Endodermal cell (in vitro differentiated cells): ENCODE measurements around the gene JARID2. TPM values are rescaled to one million over a fixed set of nuclear protein-coding genes. Genes with fewer than 3 reads are reported as not detected.

Source experiments
- DNase-seq: peaks from one replicate; pipeline ENCODE4 v3.0.0-alpha.2; 2017
- H3K27ac ChIP-seq: 2 replicates; pipeline ENCODE4 v1.5.1; 2013; ENCODE audit warnings: mild to moderate bottlenecking, low read depth, low read length, moderate library complexity
- H3K27me3 ChIP-seq: 2 replicates; pipeline ENCODE4 v1.6.1; 2013; ENCODE audit warnings: mild to moderate bottlenecking, low read length, moderate library complexity; ENCODE audit not compliant: insufficient read depth, control insufficient read depth, poor library complexity, severe bottlenecking
- H3K36me3 ChIP-seq: 2 replicates; pipeline ENCODE4 v1.7.0; 2013; ENCODE audit warnings: mild to moderate bottlenecking, low read length, moderate library complexity; ENCODE audit not compliant: control insufficient read depth, insufficient read depth
- H3K4me1 ChIP-seq: one replicate; pipeline ENCODE4 v1.7.0; 2013; ENCODE audit warnings: low read length; ENCODE audit not compliant: control insufficient read depth, insufficient read depth
- H3K4me3 ChIP-seq: 2 replicates; pipeline ENCODE4 v1.5.1; 2013; ENCODE audit warnings: mild to moderate bottlenecking, low read length, moderate library complexity
- H3K9ac ChIP-seq: 2 replicates; pipeline ENCODE4 v1.6.1; 2013; ENCODE audit warnings: mild to moderate bottlenecking, low read length, moderate library complexity; ENCODE audit not compliant: poor library complexity, severe bottlenecking; ENCODE audit errors: extremely low read depth
- H3K9me3 ChIP-seq: 2 replicates; pipeline ENCODE4 v1.6.1; 2013; ENCODE audit warnings: mild to moderate bottlenecking, low read length, moderate library complexity; ENCODE audit not compliant: control insufficient read depth
- H3K27ac Mint-ChIP-seq: 2 replicates; pipeline ENCODE4 v1.8.0; 2020; ENCODE audit warnings: mixed read lengths
- H3K27me3 Mint-ChIP-seq: 2 replicates; pipeline ENCODE4 v1.8.0; 2021; ENCODE audit warnings: mild to moderate bottlenecking, mixed read lengths; ENCODE audit not compliant: insufficient read depth
- H3K36me3 Mint-ChIP-seq: 2 replicates; pipeline ENCODE4 v1.8.0; 2020; ENCODE audit warnings: low read depth, mixed read lengths
- H3K4me1 Mint-ChIP-seq: 2 replicates; pipeline ENCODE4 v1.8.0; 2020; ENCODE audit warnings: mixed read lengths
- H3K4me3 Mint-ChIP-seq: 2 replicates; pipeline ENCODE4 v1.8.0; 2020; ENCODE audit warnings: mild to moderate bottlenecking, moderate library complexity, mixed read lengths
- H3K9me3 Mint-ChIP-seq: 2 replicates; pipeline ENCODE4 v1.8.0; 2020; ENCODE audit warnings: mild to moderate bottlenecking, mixed read lengths
- CTCF ChIP-seq: fragments of 200-600 bp; sonication (generic); conservative IDR thresholded peaks from 2 replicates; pipeline ENCODE4 v1.5.0; 2021; ENCODE audit warnings: antibody characterized with exemption, mild to moderate bottlenecking
- WGBS, 2 experiments: methylation state at CpG; one replicate each; pipeline versions ENCODE4 v1.1.5 to v1.1.7; 2013; ENCODE audit warnings: missing lambda C conversion rate in 2 of 2, mixed read lengths in 1 of 2; ENCODE audit not compliant: insufficient coverage in 1 of 2, insufficient read length in 1 of 2; 5-methylcytosine and 5-hydroxymethylcytosine counted together
- total RNA-seq, 2 donors: library from RNA; stranded (reverse); fragmentation: NEBNext Ultra II Directional in 1 of 2; extraction: Animal tissue kit (Norgen Biotek cat#: 25700) in 1 of 2; gene quantifications; 2 replicates in 1 of 2; 3 replicates in 1 of 2; pipeline ENCODE4 v1.2.1, GENCODE V29; 2021

Gene JARID2
- total RNA-seq, 2 donors from 2014 or later, result 42.5 to 77.0 TPM

GRCh38 chr6:15499591-15499990 is 253.7 kb downstream of the JARID2 start:
- H3K4me3 Mint-ChIP-seq, result no peak overlapping the region
- no peaks in the 10 kb centered on the region for H3K4me1 Mint-ChIP-seq
- Histone ChIP-seq H3K4me1 (no peaks in the 10 kb centered on the region), H3K27me3 (no peaks in the 10 kb centered on the region), H3K36me3 (peaks cover 82% of the 10 kb centered on the region), H3K9ac (no peak overlapping the region), H3K27ac (no peak overlapping the region), H3K9me3 (no peaks in the 10 kb centered on the region), H3K4me3 (no peak overlapping the region)
- H3K36me3 Mint-ChIP-seq, result peaks cover 90% of the 10 kb centered on the region
- WGBS, 2 experiments, result 91 to 95% methylated on average over 3 to 9 of the region's 9 CpGs
- H3K27me3 Mint-ChIP-seq, result no peaks in the 10 kb centered on the region
- no peak for TF ChIP-seq CTCF
- H3K9me3 Mint-ChIP-seq, result no peaks in the 10 kb centered on the region
- H3K27ac Mint-ChIP-seq, result no peak overlapping the region
- DNase-seq, result no peak

- Histone ChIP-seq H3K9me3 (no peaks in the 10 kb centered on the region), H3K27me3 (no peaks in the 10 kb centered on the region), H3K4me1 (no peaks in the 10 kb centered on the region), H3K27ac (no peak overlapping the region), H3K4me3 (no peak overlapping the region), H3K9ac (no peak overlapping the region), H3K36me3 (peaks cover 83% of the 10 kb centered on the region)
- Mint-ChIP-seq H3K4me3 (no peak overlapping the region), H3K9me3 (no peaks in the 10 kb centered on the region), H3K4me1 (no peaks in the 10 kb centered on the region), H3K36me3 (peaks cover 91% of the 10 kb centered on the region), H3K27ac (no peak overlapping the region), H3K27me3 (no peaks in the 10 kb centered on the region)
- no peak for TF ChIP-seq CTCF
- no peak for DNase-seq
- WGBS, 2 experiments, result 90 to 93% methylated on average over 10 to 16 of the region's 16 CpGs
Measured at GRCh38 chr6:15500078-15500740, 254.3 kb downstream of the JARID2 start.

DNA sequence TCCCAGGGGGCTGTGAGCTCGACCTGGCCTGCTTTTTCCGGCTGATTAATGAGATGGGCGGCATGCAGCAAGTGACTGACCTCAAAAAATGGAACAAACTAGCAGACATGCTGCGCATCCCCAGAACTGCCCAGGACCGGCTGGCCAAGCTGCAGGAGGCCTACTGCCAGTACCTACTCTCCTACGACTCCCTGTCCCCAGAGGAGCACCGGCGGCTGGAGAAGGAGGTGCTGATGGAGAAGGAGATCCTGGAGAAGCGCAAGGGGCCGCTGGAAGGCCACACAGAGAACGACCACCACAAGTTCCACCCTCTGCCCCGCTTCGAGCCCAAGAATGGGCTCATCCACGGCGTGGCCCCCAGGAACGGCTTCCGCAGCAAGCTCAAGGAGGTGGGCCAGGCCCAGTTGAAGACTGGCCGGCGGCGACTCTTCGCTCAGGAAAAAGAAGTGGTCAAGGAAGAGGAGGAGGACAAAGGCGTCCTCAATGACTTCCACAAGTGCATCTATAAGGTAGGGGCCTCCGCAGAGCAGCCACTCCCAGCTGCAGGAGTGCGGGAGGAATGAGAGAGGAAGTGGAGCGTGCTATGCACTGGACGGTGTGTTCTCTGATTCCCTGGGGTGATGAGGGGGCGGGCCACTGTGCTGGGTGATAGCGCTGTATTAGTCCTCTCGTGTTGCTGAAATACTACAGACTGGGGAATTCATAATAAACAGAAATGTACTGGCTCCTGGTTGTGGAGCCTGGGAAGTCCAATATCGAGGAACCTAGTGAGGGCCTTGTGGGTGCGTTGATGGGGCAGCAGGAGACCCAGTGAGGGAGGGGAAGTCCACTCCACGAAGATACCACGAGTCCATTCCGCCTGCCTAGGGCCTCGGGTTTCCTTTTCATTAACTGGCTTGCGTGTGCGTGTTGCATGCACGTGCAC is 255.3 kb downstream of the JARID2 start:
- peaks cover 81% of the 10 kb centered on the region for H3K36me3 ChIP-seq
- no peaks in the 10 kb centered on the region for H3K4me1 ChIP-seq
- H3K36me3 Mint-ChIP-seq, result peaks cover 89% of the 10 kb centered on the region
- no peaks in the 10 kb centered on the region for H3K9me3 Mint-ChIP-seq
- no peak overlapping the region for H3K27ac ChIP-seq
- 96 to 98% methylated on average over 30 to 38 of the region's 38 CpGs for WGBS, 2 experiments
- H3K9me3 ChIP-seq, result no peaks in the 10 kb centered on the region
- no peak for DNase-seq
- no peak for TF ChIP-seq CTCF
- no peak overlapping the region for H3K4me3 ChIP-seq
- no peak overlapping the region for H3K27ac Mint-ChIP-seq
- no peak overlapping the region for H3K4me3 Mint-ChIP-seq
- H3K9ac ChIP-seq, result no peak overlapping the region
- no peaks in the 10 kb centered on the region for H3K27me3 Mint-ChIP-seq
- no peaks in the 10 kb centered on the region for H3K4me1 Mint-ChIP-seq
- H3K27me3 ChIP-seq, result no peaks in the 10 kb centered on the region
